WTC11 (cell line): ENCODE results near the gene GPR75. TPM values are rescaled to one million over a fixed set of nuclear protein-coding genes. Genes with fewer than 3 reads are reported as not detected.
A peak's percentile ranks its signal among the peaks of the same experiment; 100 is the strongest.

Source experiments
- ATAC-seq: fragments of 200-7000 bp; cut with Tn5 transposase; 2 replicates; pipeline ENCODE4 v1.10.0; 2021; ENCODE audit warnings: mild to moderate bottlenecking, moderate library complexity
- CTCF ChIA-PET: fragments of 300-600 bp; sonication (Branson Sonifier 250); formaldehyde crosslinking; loops from one replicate; lab custom pipeline; 2021; ENCODE audit warnings: antibody characterized with exemption; lab: Charles Lee
- POLR2A ChIA-PET: fragments of 350-600 bp; sonication (Branson Sonifier 250); formaldehyde crosslinking; loops from one replicate; lab custom pipeline; 2021; ENCODE audit warnings: antibody characterized with exemption; lab: Charles Lee
- DNase-seq: peaks from one replicate; pipeline ENCODE4 v3.0.0; 2021; ENCODE audit warnings: low spot score
- H3K27ac Mint-ChIP-seq: 2 replicates; pipeline ENCODE4 v1.8.0; 2021; ENCODE audit warnings: mixed read lengths
- H3K27me3 Mint-ChIP-seq: 2 replicates; pipeline ENCODE4 v1.8.0; 2021; ENCODE audit warnings: low read depth, mild to moderate bottlenecking, moderate library complexity, mixed read lengths
- H3K36me3 Mint-ChIP-seq: 2 replicates; pipeline ENCODE4 v1.8.0; 2021; ENCODE audit warnings: mixed read lengths
- H3K4me1 Mint-ChIP-seq: 2 replicates; pipeline ENCODE4 v1.8.0; 2022; ENCODE audit warnings: mixed read lengths
- H3K4me3 Mint-ChIP-seq: 2 replicates; pipeline ENCODE4 v1.8.0; 2021; ENCODE audit warnings: mild to moderate bottlenecking, moderate library complexity, mixed read lengths
- H3K9me3 Mint-ChIP-seq: 2 replicates; pipeline ENCODE4 v1.8.0; 2021; ENCODE audit warnings: mixed read lengths
- CDX4 ChIP-seq: fragments of 250-450 bp; sonication (Bioruptor Pico); IDR thresholded peaks from 2 replicates; pipeline ENCODE4 v1.9.0; 2021; ENCODE audit warnings: moderate library complexity, mild to moderate bottlenecking, inconsistent platforms, borderline replicate concordance
- E2F4 ChIP-seq: sonication (generic); formaldehyde crosslinking; IDR thresholded peaks from 2 replicates; pipeline ENCODE4 v1.8.1; 2022; ENCODE audit warnings: low read depth, mild to moderate bottlenecking, moderate library complexity, missing genetic modification reagents, borderline replicate concordance
- GRHL2 ChIP-seq: fragments of 250-450 bp; sonication (Bioruptor Pico); IDR thresholded peaks from 2 replicates; pipeline ENCODE4 v1.8.0; 2022; ENCODE audit warnings: mild to moderate bottlenecking, moderate library complexity; ENCODE audit not compliant: insufficient replicate concordance, severe bottlenecking
- HMGA2 ChIP-seq: fragments of 250-450 bp; sonication (Bioruptor Pico); IDR thresholded peaks from 2 replicates; pipeline ENCODE4 v1.4.0; 2021; ENCODE audit warnings: mild to moderate bottlenecking, moderate library complexity
- JAZF1 ChIP-seq: fragments of 250-450 bp; sonication (Bioruptor Pico); IDR thresholded peaks from 2 replicates; pipeline ENCODE4 v1.9.0; 2021; ENCODE audit warnings: moderate library complexity, mild to moderate bottlenecking, inconsistent platforms
- KAT7 ChIP-seq: sonication (generic); formaldehyde crosslinking; IDR thresholded peaks from 2 replicates; pipeline ENCODE4 v1.8.1; 2023; ENCODE audit warnings: missing genetic modification reagents, mild to moderate bottlenecking, borderline replicate concordance
- MAX ChIP-seq: sonication (generic); formaldehyde crosslinking; IDR thresholded peaks from 2 replicates; pipeline ENCODE4 v1.8.0; 2022; ENCODE audit warnings: mild to moderate bottlenecking, missing genetic modification reagents
- MLX ChIP-seq: sonication (generic); formaldehyde crosslinking; IDR thresholded peaks from 2 replicates; pipeline ENCODE4 v1.8.1; 2023; ENCODE audit warnings: mild to moderate bottlenecking, missing genetic modification reagents, moderate library complexity
- NR3C1 ChIP-seq: sonication (generic); formaldehyde crosslinking; conservative IDR thresholded peaks from 2 replicates; pipeline ENCODE4 v1.8.1; 2023; ENCODE audit warnings: low read depth, mild to moderate bottlenecking, missing genetic modification reagents
- PRRX2 ChIP-seq: fragments of 250-450 bp; sonication (Bioruptor Pico); IDR thresholded peaks from 2 replicates; pipeline ENCODE4 v1.8.0; 2021; ENCODE audit warnings: mild to moderate bottlenecking
- SMAD4 ChIP-seq: sonication (generic); formaldehyde crosslinking; IDR thresholded peaks from 2 replicates; pipeline ENCODE4 v1.8.0; 2022; ENCODE audit warnings: mild to moderate bottlenecking, missing genetic modification reagents
- SP1 ChIP-seq: sonication (generic); formaldehyde crosslinking; conservative IDR thresholded peaks from 2 replicates; pipeline ENCODE4 v1.8.1; 2022; ENCODE audit warnings: missing genetic modification reagents
- USF2 ChIP-seq: sonication (generic); formaldehyde crosslinking; IDR thresholded peaks from 2 replicates; pipeline ENCODE4 v1.8.1; 2023; ENCODE audit warnings: mild to moderate bottlenecking, missing genetic modification reagents, moderate library complexity
- ZBTB21 ChIP-seq: sonication (generic); formaldehyde crosslinking; IDR thresholded peaks from 2 replicates; pipeline ENCODE4 v1.8.1; 2023; ENCODE audit warnings: mild to moderate bottlenecking, missing genetic modification reagents, borderline replicate concordance
- ZNF121 ChIP-seq: sonication (generic); formaldehyde crosslinking; IDR thresholded peaks from 2 replicates; pipeline ENCODE4 v1.8.0; 2023; ENCODE audit warnings: missing genetic modification reagents
- ZNF263 ChIP-seq: sonication (generic); formaldehyde crosslinking; IDR thresholded peaks from 2 replicates; pipeline ENCODE4 v1.8.1; 2022; ENCODE audit warnings: low read depth, mild to moderate bottlenecking, moderate library complexity, missing genetic modification reagents
- total RNA-seq: library from RNA; stranded (reverse); gene quantifications from 3 replicates; pipeline ENCODE4 v1.2.3, GENCODE V29; 2021
- TF ChIP-seq, protein P1 (sequence below): sonication (generic); formaldehyde crosslinking; IDR thresholded peaks from 2 replicates; pipeline ENCODE4 v1.8.1; 2023; ENCODE audit warnings: mild to moderate bottlenecking, missing genetic modification reagents
- TF ChIP-seq, protein P2 (sequence below): sonication (generic); formaldehyde crosslinking; conservative IDR thresholded peaks from 2 replicates; pipeline ENCODE4 v1.8.1; 2023; ENCODE audit warnings: mild to moderate bottlenecking, low read depth, missing genetic modification reagents, moderate library complexity
- TF ChIP-seq, protein P3 (sequence below): fragments of 200-600 bp; IDR thresholded peaks from 2 replicates; pipeline ENCODE4 v1.8.0; 2022; ENCODE audit warnings: antibody characterized with exemption

Gene GPR75
- total RNA-seq, 1 experiment from 2014 or later = 2.2 TPM

- TF ChIP-seq ZNF121 (CRISPR knock-in tag) = no peak
- no peak for TF ChIP-seq HMGA2
- TF ChIP-seq, protein P1, sequence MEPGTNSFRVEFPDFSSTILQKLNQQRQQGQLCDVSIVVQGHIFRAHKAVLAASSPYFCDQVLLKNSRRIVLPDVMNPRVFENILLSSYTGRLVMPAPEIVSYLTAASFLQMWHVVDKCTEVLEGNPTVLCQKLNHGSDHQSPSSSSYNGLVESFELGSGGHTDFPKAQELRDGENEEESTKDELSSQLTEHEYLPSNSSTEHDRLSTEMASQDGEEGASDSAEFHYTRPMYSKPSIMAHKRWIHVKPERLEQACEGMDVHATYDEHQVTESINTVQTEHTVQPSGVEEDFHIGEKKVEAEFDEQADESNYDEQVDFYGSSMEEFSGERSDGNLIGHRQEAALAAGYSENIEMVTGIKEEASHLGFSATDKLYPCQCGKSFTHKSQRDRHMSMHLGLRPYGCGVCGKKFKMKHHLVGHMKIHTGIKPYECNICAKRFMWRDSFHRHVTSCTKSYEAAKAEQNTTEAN (CRISPR knock-in tag) = no peak
- TF ChIP-seq, protein P2, sequence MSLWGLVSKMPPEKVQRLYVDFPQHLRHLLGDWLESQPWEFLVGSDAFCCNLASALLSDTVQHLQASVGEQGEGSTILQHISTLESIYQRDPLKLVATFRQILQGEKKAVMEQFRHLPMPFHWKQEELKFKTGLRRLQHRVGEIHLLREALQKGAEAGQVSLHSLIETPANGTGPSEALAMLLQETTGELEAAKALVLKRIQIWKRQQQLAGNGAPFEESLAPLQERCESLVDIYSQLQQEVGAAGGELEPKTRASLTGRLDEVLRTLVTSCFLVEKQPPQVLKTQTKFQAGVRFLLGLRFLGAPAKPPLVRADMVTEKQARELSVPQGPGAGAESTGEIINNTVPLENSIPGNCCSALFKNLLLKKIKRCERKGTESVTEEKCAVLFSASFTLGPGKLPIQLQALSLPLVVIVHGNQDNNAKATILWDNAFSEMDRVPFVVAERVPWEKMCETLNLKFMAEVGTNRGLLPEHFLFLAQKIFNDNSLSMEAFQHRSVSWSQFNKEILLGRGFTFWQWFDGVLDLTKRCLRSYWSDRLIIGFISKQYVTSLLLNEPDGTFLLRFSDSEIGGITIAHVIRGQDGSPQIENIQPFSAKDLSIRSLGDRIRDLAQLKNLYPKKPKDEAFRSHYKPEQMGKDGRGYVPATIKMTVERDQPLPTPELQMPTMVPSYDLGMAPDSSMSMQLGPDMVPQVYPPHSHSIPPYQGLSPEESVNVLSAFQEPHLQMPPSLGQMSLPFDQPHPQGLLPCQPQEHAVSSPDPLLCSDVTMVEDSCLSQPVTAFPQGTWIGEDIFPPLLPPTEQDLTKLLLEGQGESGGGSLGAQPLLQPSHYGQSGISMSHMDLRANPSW = no peak
- no peak for TF ChIP-seq SP1 (CRISPR knock-in tag)
- TF ChIP-seq SMAD4 (CRISPR knock-in tag) = no peak
Measured at GRCh38 chr2:53865264-53865663, 5.5 kb upstream of the GPR75 start (continued).

DNA sequence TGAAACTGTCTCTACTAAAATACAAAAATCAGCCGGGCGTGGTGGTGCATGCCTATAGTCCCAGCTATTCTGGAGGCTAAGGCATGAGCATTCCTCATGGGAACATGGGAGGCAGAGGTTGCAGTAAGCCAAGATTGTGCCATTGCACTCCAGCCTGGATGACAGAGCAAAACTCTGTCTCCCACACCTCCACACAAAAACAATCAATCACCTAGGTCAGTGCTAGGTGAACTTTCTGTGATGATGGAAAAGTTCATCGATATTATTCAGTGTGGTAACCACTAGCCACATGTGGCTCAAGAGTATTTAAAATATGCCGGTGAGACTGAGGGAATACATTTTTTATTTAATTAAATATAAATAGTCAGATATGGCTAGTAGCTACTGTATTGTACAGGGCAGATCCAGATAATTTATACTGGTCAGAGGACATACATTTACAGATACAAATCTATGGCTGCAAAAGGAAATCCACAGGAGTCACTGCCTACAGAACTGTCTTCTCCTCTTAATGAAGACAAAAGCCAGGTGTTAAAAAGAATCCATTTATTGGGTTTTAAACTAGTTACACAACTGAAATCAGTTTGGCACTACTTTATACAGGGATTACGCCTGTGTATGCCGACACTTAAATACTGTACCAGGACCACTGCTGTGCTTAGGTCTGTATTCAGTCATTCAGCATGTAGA, 3.9 kb upstream of the GPR75 start:
- TF ChIP-seq NR3C1 (CRISPR knock-in tag) = no peak
- TF ChIP-seq, protein P3, sequence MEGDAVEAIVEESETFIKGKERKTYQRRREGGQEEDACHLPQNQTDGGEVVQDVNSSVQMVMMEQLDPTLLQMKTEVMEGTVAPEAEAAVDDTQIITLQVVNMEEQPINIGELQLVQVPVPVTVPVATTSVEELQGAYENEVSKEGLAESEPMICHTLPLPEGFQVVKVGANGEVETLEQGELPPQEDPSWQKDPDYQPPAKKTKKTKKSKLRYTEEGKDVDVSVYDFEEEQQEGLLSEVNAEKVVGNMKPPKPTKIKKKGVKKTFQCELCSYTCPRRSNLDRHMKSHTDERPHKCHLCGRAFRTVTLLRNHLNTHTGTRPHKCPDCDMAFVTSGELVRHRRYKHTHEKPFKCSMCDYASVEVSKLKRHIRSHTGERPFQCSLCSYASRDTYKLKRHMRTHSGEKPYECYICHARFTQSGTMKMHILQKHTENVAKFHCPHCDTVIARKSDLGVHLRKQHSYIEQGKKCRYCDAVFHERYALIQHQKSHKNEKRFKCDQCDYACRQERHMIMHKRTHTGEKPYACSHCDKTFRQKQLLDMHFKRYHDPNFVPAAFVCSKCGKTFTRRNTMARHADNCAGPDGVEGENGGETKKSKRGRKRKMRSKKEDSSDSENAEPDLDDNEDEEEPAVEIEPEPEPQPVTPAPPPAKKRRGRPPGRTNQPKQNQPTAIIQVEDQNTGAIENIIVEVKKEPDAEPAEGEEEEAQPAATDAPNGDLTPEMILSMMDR = no peak
- no peak for TF ChIP-seq E2F4 (CRISPR knock-in tag)
- no peak for TF ChIP-seq CDX4 (CRISPR knock-in tag)
- ATAC-seq (no peak), DNase-seq (no peak)
- Mint-ChIP-seq H3K36me3 (peaks cover 27% of the 10 kb centered on the region), H3K4me3 (no peak overlapping the region), H3K9me3 (no peaks in the 10 kb centered on the region), H3K27me3 (no peaks in the 10 kb centered on the region), H3K4me1 (peaks cover 15% of the 10 kb centered on the region), H3K27ac (peak overlapping the region; percentile 39; the same call in 1 of the 2 replicates)
- POLR2A ChIA-PET = no interaction called here
- CTCF ChIA-PET = no interaction called here

DNA sequence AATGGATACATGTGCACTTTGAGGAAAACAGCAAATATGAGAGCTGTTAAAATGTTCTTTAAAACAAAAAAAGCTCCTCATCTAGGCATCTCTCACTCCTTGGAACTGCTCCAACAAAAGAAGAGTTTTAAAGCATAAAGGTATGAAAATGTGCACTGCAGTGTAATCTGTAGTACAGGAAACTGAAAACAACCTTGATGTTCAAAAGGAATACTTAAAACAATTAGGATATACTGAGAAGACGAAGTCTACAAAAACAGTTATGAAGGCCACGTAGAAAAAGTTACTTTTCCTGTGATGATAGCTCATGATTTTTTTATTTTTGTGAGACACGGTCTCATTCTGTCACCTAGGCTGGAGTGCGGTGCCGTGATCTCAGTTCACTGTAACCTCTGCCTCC, 2.1 kb upstream of the GPR75 start:
- H3K27me3 Mint-ChIP-seq = no peaks in the 10 kb centered on the region
- H3K4me3 Mint-ChIP-seq = no peak overlapping the region
- H3K36me3 Mint-ChIP-seq = peaks cover 21% of the 10 kb centered on the region
- no peaks in the 10 kb centered on the region for H3K9me3 Mint-ChIP-seq
- no peak for ATAC-seq
- CTCF ChIA-PET = interaction anchor here (1.1 kb wide), 1 partner anchor 315 kb away, joined by 3 read pairs; no protein-coding TSS in a partner anchor
- POLR2A ChIA-PET = no interaction called here
- peaks cover 19% of the 10 kb centered on the region for H3K4me1 Mint-ChIP-seq
- DNase-seq = no peak
- H3K27ac Mint-ChIP-seq = no peak overlapping the region
- TF ChIP-seq ZBTB21 (CRISPR knock-in tag) (no peak), KAT7 (CRISPR knock-in tag) (no peak), MAX (CRISPR knock-in tag) (no peak), USF2 (CRISPR knock-in tag) (no peak), PRRX2 (CRISPR knock-in tag) (no peak), JAZF1 (CRISPR knock-in tag) (no peak), MLX (CRISPR knock-in tag) (no peak), GRHL2 (no peak), ZNF263 (CRISPR knock-in tag) (no peak), HMGA2 (no peak)
- TF ChIP-seq, protein P1 (CRISPR knock-in tag) = no peak
